SK-MEL-5 (cell line): ENCODE results near the gene CFAP299. TPM values are rescaled to one million over a fixed set of nuclear protein-coding genes. Genes with fewer than 3 reads are reported as not detected.
"Not testable (repeated sequence)": the region's sequence is repeated elsewhere in the genome, so short reads cannot be mapped to it uniquely, and the experiment has no call there.

Experiments used
- DNase-seq: peaks from one replicate; pipeline ENCODE4 v3.0.0-alpha.2; 2016; ENCODE audit warnings: low read depth, low spot score
- in situ Hi-C: cut with HindIII; loops from 2 replicates; pipeline ENCODE4 v1.10.0; 2016; ENCODE audit warnings: low sequenced_read_pairs, high pct_unique_total_duplicates, low pct_unique_long_range_greater_than_20kb
- polyA plus RNA-seq, 2 experiments: library from polyadenylated mRNA; depleted of rRNA; stranded (reverse); fragments of >200 nt; gene quantifications; 2 replicates each; pipeline ENCODE4 v1.2.3, GENCODE V29; 2015
- total RNA-seq: library from RNA; depleted of rRNA; stranded (reverse); fragments of >200 nt; shearing (Covaris generic); gene quantifications from 2 replicates; pipeline ENCODE4 v1.2.3, GENCODE V29; 2014; rRNA removed

CFAP299 gene
- total RNA-seq = not detected in 2 replicates
- polyA plus RNA-seq (2015; cell fraction: cytosol; rRNA removed) = not detected in 2 replicates
- polyA plus RNA-seq (2015; cell fraction: nucleus; rRNA removed) = not detected in 2 replicates

DNA sequence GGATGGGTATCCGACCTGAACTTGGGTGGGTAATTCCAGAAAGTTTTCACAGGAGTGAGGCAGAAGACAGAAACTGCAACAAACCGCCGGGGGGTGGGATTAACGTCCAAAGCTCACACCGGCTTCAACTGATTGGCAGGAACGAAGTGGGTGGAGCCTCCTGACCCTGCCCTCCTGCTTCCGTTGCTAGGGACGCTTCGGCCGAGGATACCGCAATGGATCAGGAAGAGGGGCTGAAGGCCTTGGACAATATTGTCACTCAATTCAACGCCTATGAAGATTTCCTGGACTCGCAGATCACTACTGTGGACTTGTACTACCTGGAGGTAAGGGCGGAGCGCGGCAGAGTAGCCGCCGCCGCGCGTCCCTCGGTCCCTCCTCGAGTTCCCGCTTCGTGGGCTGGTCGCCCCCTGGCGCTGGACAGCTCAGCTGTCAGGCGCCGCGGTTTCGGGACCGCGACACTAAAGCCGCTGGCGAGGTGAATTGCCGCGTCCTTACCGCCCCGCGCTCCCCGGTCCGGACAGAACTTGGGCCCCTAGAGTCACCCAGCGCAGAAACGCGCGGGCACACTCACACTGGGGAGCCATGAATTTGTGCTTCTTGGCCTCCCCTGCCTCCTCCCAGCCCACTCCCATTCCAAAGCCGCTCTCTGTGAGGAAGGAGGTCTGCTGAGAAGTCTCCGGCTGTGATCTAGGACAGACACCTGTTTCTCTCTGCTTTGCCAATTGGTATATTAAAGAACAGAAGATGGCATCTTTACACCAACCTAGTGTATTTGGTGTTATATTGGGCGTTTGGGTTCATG is at the start of gene CFAP299:
Gene CFAP299 (plus strand): TSS at position 177 of the 805 bp plus-strand sequence.
- DNase-seq = peak; percentile 87
- in situ Hi-C loops = no loop called here

DNA sequence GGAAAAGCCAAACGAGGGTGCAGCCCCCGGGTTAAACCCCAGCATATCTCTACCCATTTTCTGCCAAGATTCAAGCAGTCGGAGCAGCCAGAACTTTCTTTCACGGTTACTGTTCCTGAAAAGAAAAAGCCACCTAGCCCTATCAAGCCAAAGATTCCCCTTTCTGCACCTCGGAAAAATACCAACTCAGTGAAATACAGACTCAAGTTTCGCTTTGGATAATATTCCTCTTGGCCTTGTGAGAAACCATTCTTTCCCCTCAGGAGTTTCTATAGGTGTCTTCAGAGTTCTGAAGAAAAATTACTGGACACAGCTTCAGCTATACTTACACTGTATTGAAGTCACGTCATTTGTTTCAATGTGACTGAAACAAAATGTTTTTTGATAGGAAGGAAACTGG is 49.1 kb upstream of the CFAP299 start:
- DNase-seq = peak; percentile 17
- in situ Hi-C loops = no loop called here

DNA sequence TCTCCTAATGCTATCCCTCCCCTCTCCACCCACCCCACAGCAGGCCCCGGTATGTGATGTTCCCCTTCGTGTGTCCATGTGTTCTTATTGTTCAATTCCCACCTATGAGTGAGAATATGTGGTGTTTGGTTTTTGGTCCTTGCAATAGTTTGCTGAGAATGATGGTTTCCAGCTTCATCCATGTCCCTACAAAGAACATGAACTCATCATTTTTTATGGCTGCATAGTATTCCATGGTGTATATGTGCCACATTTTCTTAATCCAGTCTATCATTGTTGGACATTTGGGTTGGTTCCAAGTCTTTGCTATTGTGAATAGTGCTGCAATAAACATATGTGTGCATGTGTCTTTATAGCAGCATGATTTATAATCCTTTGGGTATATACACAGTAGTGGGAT is 44.9 kb upstream of the CFAP299 start:
- in situ Hi-C loops, DNase-seq: not testable (repeated sequence)

GRCh38 chr4:80294206-80294605 is 41.3 kb upstream of the CFAP299 start:
- in situ Hi-C loops = no loop called here
- no peak for DNase-seq

- DNase-seq = no peak
- in situ Hi-C loops = no loop called here
Measured at GRCh38 chr4:80295336-80295735, 40.2 kb upstream of the CFAP299 start.

GRCh38 chr4:80295826-80296225 is 39.7 kb upstream of the CFAP299 start:
- DNase-seq = no peak
- in situ Hi-C loops = no loop called here

DNA sequence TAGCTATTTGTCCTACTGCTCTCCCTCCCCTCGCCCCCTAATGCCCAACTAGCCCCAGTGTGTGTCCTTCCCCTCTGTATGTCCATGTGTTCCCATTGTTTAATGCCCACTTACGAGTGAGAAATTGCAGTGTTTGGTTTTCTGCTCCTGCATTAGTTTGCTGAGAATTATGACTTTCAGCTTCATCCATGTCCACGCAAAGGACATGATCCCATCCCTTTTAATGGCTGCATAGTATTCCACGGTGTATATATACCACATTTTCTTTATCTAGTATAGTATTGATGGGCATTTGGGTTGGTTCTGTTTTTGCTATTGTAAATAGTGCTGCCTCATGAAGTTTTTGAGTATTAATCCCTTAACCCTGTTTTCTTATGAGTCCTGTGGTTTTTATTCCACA is 33.6 kb upstream of the CFAP299 start:
- in situ Hi-C loops = no loop called here
- no peak for DNase-seq

GRCh38 chr4:80302616-80303223 is 32.8 kb upstream of the CFAP299 start:
- in situ Hi-C loops = no loop called here
- DNase-seq = no peak

GRCh38 chr4:80305466-80305865 is 30.1 kb upstream of the CFAP299 start:
- in situ Hi-C loops = no loop called here
- DNase-seq = no peak

GRCh38 chr4:80306260-80306659 is 29.3 kb upstream of the CFAP299 start:
- in situ Hi-C loops = no loop called here
- no peak for DNase-seq

- in situ Hi-C loops = no loop called here
- DNase-seq = no peak
Measured at GRCh38 chr4:80307183-80307735, 28.3 kb upstream of the CFAP299 start.

- in situ Hi-C loops = no loop called here
- no peak for DNase-seq
Measured at GRCh38 chr4:80307774-80308465, 27.6 kb upstream of the CFAP299 start.

- in situ Hi-C loops = no loop called here
- DNase-seq = no peak
Measured at GRCh38 chr4:80308466-80308822, 27.1 kb upstream of the CFAP299 start.

GRCh38 chr4:80309294-80310004 is 26.1 kb upstream of the CFAP299 start:
- in situ Hi-C loops = no loop called here
- no peak for DNase-seq

- in situ Hi-C loops = no loop called here
- no peak for DNase-seq
Measured at GRCh38 chr4:80311130-80311529, 24.4 kb upstream of the CFAP299 start.

GRCh38 chr4:80312124-80312523 is 23.4 kb upstream of the CFAP299 start:
- no peak for DNase-seq
- in situ Hi-C loops = no loop called here

GRCh38 chr4:80313627-80314026 is 21.9 kb upstream of the CFAP299 start:
- in situ Hi-C loops = no loop called here
- no peak for DNase-seq

- in situ Hi-C loops, DNase-seq: not testable (repeated sequence)
Measured at GRCh38 chr4:80315848-80316247, 19.7 kb upstream of the CFAP299 start.
